Activated CD8-positive, alpha-beta memory T cell treated with anti-CD3 and anti-CD28 coated beads, Interleukin-2, amount 50 U/mL, for 24 hours (primary cell): ENCODE measurements around the gene RAB7A.
"Not testable (repeated sequence)": the region's sequence is repeated elsewhere in the genome, so short reads cannot be mapped to it uniquely, and the experiment has no call there.

Experiments
- DNase-seq: peaks from one replicate; pipeline ENCODE4 v3.0.0-alpha.2; 2020; ENCODE audit errors: extremely low read depth

RAB7A gene

DNA sequence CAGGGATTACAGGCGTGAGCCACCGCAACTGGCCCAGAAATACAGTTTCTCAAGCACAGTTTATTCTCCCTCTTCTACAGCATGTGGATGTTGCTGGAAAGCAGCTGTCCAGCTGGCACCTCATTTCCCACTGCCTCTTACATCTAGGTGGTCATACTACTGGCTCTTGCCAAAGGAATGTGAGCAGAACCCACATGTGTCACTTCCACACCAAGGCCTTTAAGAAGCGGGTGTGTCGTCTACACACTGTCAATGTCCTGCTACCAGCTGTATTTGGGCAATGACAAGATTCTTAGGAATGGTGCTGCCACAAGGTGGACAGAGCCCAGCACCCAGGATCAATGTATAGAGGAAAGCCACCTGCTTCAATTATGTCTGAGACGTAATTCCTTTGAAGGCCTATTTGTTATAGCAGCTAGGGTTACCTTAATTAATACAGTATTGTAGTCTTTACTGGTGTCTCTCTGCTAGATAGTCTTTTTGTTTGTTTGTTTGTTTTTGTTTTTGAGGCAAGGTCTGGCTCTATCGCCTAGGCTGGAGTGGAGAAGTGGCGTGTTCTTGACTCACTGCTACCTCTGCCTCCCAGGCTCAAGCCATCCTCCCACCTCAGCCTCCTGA, 15.1 kb upstream of the RAB7A start:
- no peak for DNase-seq

DNA sequence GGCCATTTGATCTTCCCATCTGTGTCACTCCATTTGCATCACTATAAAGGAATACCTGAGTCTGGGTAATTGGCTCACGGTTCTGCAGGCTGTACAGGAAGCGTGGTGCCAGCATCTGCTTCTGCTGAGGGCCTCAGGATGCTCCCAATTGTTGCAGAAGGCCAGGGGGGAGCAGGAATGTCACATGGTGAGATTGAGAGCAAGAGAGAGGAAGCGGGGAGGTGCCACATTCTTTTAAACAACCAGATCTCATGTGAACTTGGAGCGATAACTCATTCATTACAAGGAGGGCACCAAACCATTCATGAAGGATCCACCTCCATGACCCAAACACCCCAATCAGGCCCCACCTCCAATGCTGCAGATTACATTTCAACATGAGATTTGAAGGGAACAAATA, 13.1 kb upstream of the RAB7A start:
- DNase-seq = no peak

DNA sequence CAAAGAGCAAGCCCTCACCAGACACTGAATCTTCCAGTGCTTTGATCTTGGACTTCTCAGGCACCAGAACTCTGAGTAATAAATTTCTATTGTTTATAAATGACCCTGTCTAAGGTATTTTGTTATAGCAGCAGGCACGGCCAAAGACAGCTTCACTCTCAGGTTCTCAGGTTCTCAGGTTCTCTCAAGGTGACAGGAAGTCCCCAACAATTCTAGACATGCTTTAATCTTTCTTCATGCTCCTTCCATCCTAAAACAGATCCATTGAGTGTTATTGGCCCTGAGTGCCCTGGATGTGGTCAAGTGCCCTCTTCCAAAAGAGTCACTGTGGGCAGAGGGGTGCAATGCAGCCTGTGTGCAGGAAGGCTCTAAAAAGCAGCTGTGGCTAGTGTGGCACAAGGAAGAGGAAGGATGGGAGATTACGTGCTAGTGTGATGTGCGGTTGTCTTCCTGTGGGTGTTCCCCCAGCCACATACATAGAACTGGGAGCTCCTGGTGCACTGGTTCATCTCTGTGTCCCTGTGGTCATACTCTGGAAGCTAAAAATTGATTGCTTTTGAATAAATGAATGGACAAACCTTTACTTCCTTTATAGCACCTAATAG, 11.0 kb upstream of the RAB7A start:
- no peak for DNase-seq

DNA sequence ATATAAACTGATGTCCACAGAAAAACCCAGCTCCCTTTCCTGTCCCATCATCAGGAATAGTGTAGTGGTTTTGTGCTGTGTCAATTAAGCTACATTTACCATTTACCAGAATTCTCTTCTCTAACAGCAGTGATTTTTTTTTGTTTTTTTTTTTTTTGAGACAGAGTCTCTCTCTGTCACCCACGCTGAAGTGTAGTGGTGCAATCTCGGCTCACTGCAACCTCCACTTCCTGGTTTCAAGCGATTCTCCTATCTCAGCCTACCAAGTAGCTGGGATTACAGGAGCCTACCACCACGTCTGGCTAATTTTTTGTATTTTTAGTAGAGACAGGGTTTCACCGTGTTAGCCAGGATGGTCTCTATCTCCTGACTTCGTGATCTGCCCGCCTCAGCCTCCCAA, 7.1 kb upstream of the RAB7A start:
- DNase-seq = not testable (repeated sequence)

DNA sequence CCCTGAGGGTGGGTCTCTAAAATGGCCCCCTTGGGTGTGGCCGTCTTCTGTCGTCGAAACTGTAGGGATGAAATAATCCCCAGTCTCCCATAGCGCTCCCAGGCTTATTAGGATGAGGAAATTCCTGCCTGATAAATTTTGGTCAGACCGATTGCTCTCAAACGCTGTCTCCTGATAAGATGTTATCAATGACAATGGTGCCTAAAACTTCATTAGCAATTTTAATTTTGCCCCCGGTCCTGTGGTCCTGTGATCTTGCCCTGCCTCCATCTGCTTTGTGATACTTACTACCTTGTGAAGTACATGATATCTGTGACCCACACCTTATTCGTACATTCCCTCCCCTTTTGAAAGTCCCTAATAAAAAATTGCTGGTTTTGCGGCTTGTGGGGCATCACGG, 5.1 kb upstream of the RAB7A start:
- no peak for DNase-seq

- DNase-seq = no peak
These were observed 2.5 kb upstream of the RAB7A start for GRCh38 chr3:128723477-128723876.

DNA sequence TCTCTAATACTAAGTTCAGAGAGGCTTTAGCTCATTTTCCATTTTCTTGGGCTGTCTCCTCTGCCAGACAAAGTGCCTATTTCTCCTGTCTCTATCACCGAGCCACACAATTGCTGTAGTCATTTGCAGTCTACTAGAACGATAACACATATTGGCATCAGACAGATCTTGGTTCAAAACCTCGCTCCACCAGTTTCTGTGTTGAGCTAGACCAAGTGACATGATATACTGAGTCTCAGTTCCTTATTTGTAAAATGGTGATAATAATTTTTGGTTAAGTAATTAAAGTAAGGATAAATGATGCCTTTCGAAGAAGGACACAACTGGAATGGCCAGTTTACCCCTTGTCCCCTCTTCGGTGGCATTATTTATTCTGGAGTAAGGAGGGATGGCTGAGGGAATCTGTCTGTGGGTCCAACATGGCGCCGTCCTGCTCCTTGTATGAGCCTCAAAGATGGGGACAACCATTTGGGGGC, 398 bp upstream of the RAB7A start:
- no peak for DNase-seq

DNA sequence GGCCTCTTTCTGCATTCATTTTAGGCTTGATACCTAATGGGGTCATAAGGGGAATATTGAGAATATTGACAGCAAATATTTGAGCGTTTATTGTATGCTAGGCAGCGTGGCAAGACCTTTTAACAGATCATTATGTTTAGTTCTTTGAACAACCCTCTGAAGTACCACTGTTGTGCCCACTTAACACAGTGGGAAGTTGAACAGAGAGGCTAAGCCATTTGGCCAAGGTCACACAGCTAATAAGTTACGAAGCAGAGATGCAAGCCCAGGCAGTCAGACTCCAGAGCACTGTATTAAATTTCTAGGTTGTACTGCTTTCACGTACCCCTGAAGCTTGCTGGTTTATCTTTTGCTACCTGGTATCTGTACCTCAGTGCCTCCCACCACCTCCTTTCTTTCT, 1.1 kb downstream of the RAB7A start:
- DNase-seq = no peak

GRCh38 chr3:128727485-128727884, 1.5 kb downstream of the RAB7A start:
- no peak for DNase-seq

- DNase-seq = no peak
These were observed 2.0 kb downstream of the RAB7A start for GRCh38 chr3:128727996-128728395.

DNA sequence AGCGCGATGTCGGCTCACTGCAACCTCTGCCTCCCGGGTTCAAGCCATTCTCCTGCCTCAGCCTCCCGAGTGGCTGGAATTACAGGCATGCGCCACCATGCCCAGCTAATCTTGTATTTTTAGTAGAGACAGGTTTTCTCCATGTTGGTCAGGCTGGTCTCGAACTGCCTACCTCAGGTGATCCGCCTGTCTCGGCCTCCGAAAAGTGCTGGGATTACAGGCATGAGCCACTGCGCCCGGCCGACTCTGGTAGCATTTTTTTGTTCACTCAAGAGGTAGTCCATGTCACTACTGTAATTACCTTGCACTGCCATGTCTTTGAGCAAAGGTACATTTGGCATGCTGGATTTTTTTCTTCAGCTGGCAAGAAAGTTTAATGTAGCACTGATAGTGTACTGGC, 2.5 kb downstream of the RAB7A start:
- DNase-seq = not testable (repeated sequence)

- DNase-seq = no peak
These were observed 4.5 kb downstream of the RAB7A start for GRCh38 chr3:128730471-128730870.

DNA sequence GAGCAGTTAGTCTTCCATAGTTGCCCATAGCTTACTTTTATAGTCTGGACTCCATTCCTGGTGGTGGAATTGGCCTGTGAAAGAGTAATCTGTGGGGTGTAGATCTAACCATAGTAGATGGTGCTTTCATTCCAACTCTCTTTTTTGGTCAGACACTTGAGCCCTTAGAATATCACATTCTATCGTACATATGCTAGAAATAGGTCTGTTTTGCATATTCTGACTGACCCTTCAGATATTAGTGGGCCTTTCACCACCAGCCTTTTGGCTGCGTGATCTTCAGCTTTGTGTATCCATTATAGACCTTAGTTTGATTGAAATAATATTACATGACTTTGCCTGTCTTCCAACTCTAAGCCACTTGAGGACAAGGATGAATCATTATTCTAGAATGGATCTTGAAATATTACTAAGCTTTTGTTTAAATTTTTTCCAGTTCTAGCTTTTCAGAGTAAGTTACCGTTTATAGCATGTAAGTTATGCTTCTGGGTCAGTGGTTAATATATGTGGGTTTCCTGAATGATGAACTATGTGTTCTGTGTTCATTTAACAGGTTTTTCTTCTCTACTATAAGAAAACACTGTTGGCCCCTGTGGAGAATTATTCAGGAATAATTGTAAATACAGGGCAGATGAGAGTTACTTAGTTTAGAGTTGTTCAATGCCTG, 8.7 kb downstream of the RAB7A start:
- DNase-seq = no peak

- DNase-seq = no peak
These were observed 9.3 kb downstream of the RAB7A start for GRCh38 chr3:128735287-128735686.

- DNase-seq = no peak
These were observed 9.9 kb downstream of the RAB7A start for GRCh38 chr3:128735884-128736283.

- DNase-seq = no peak
These were observed 10.6 kb downstream of the RAB7A start for GRCh38 chr3:128736601-128737000.

- DNase-seq = no peak
These were observed 14.6 kb downstream of the RAB7A start for GRCh38 chr3:128740621-128741020.

DNA sequence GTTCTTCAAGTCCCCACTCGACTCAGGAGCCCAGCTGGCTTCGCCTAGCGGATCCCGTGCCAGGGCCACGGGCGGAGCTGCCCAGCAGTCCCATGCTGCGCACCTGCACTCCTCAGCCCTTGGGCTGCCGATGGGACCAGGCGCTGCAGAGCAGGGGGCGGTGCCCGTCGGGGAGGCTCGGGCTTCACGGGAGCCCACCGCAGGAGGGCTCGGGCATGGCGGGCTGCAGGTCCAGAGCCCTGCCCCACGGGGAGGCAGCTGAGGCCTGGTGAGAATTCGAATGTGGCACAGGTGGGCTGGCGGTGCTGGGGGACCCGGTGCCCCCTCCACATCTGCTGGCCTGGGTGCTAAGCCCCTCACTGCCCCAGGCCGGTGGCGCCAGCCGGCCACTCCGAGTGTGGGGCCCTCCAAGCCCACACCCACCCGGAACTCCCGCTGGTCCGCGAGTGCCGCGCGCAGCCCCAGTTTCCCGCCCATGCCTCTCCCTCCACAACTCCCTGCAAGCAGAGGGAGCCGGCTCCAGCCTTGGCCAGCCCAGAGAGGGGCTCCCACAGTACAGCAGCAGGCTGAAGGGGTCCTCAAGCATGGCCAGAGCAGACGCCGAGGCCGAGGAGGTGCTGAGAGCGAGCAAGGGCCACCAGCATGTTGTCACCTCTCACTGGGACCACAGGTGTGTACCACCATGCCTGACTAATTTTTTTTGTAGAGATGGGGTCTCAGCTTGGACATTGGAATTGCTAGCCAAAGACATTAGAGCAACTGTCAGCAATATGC, 17.0 kb downstream of the RAB7A start:
- no peak for DNase-seq

GRCh38 chr3:128745742-128746141, 19.8 kb downstream of the RAB7A start:
- no peak for DNase-seq

- DNase-seq = no peak
These were observed 20.9 kb downstream of the RAB7A start for GRCh38 chr3:128746881-128747280.

- DNase-seq = no peak
These were observed 22.6 kb downstream of the RAB7A start for GRCh38 chr3:128748557-128748956.

- no peak for DNase-seq
These were observed 23.1 kb downstream of the RAB7A start for GRCh38 chr3:128749035-128749434.

- not testable (repeated sequence) for DNase-seq
These were observed 23.6 kb downstream of the RAB7A start for GRCh38 chr3:128749561-128749960.
